ENCODE measurements around the gene NCOA7. TPM values are rescaled to one million over a fixed set of nuclear protein-coding genes. Genes with fewer than 3 reads are reported as not detected.
A peak's percentile ranks its signal among the peaks of the same experiment; 100 is the strongest.

NCOA7 gene
- total and polyA plus RNA-seq, 9 of the 15 experiments (the other 6 are each of a cell fraction or from before 2014, with no cell fraction given): 5.8 to 14.6 (median 9.3) TPM

- H2AFZ ChIP-seq (ENCODE audit: low read depth, low read length): no peak overlapping the region
- H3K4me1 ChIP-seq (replicated peaks in 1 of 2; ENCODE audit: control insufficient read depth in 2 of 2, insufficient read depth in 2 of 2, low read length in 2 of 2): peaks cover 3 to 24% of the 10 kb centered on the region in 2 experiments; a peak in 3 of 5 replicates
- no peaks in the 10 kb centered on the region for H4K20me1 ChIP-seq (replicated peaks; ENCODE audit: control insufficient read depth, insufficient read depth, low read length)
- peaks cover 18% of the 10 kb centered on the region for H3K36me3 ChIP-seq (ENCODE audit: control insufficient read depth, insufficient read depth, low read length)
- in situ Hi-C loops (cut with MboI): no loop called here
- H3K27me3 ChIP-seq (ENCODE audit: control insufficient read depth in 2 of 2, insufficient read depth in 2 of 2, low read length in 2 of 2): no peaks in the 10 kb centered on the region
- H3K79me2 ChIP-seq (ENCODE audit: control insufficient read depth, insufficient read depth, low read length): peaks cover 7% of the 10 kb centered on the region; the same call in 1 of the 3 replicates
- intact Hi-C loops (cut with micrococcal nuclease): no loop called here
- no peaks in the 10 kb centered on the region for H3K9me3 ChIP-seq (replicated peaks; ENCODE audit: control insufficient read depth, insufficient read depth, low read depth, low read length)
- no peak for TF ChIP-seq ARNT (IDR thresholded peaks at IDR 0.05)
- no peak for TF ChIP-seq MYC (IDR thresholded peaks at IDR 0.05; ENCODE audit: low read depth, low read length)
- TF ChIP-seq MYC (CRISPR knock-in tag; IDR thresholded peaks at IDR 0.05; ENCODE audit: borderline replicate concordance, low read depth): no peak
- TF ChIP-seq ZNF318 (IDR thresholded peaks at IDR 0.05; ENCODE audit: borderline replicate concordance in 1 of 2, low read depth in 1 of 2): no peak
- no peak for TF ChIP-seq ARID3B (CRISPR knock-in tag; IDR thresholded peaks at IDR 0.05; ENCODE audit: borderline replicate concordance)
- TF ChIP-seq, protein P1, sequence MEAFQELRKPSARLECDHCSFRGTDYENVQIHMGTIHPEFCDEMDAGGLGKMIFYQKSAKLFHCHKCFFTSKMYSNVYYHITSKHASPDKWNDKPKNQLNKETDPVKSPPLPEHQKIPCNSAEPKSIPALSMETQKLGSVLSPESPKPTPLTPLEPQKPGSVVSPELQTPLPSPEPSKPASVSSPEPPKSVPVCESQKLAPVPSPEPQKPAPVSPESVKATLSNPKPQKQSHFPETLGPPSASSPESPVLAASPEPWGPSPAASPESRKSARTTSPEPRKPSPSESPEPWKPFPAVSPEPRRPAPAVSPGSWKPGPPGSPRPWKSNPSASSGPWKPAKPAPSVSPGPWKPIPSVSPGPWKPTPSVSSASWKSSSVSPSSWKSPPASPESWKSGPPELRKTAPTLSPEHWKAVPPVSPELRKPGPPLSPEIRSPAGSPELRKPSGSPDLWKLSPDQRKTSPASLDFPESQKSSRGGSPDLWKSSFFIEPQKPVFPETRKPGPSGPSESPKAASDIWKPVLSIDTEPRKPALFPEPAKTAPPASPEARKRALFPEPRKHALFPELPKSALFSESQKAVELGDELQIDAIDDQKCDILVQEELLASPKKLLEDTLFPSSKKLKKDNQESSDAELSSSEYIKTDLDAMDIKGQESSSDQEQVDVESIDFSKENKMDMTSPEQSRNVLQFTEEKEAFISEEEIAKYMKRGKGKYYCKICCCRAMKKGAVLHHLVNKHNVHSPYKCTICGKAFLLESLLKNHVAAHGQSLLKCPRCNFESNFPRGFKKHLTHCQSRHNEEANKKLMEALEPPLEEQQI (IDR thresholded peaks at IDR 0.05): no peak
- TF ChIP-seq ZSCAN32 (CRISPR knock-in tag; IDR thresholded peaks at IDR 0.05): no peak
- CTCF ChIA-PET (ENCODE audit: low intra/inter-chr PET ratio): no interaction called here
- no peak overlapping the region for H3K4me2 ChIP-seq (ENCODE audit: insufficient read depth, low read length)
- H3K9me1 ChIP-seq (ENCODE audit: control insufficient read depth, insufficient read depth, low read length): no peaks in the 10 kb centered on the region
- WGBS (ENCODE audit: insufficient coverage, low coverage, missing lambda C conversion rate): 30% methylated on average over 2 of the region's 2 CpGs
- FAIRE-seq (peak; percentile 32), DNase-seq (ENCODE audit: extremely low read depth in 1 of 4, low spot score in 3 of 4) (no peak), ATAC-seq (no peak)
- no TSS peak for BruUV-seq (replicated peaks)
- H3K27ac ChIP-seq (ENCODE audit: extremely low read depth, low read depth, low read length): no peak overlapping the region
- no peak overlapping the region for H3K4me3 ChIP-seq
- POLR2A ChIA-PET: interaction anchor here (1.0 to 1.4 kb wide), 2 partner anchors 21 to 28 kb away, joined by 3 to 6 read pairs; partner anchors contain the start of gene NCOA7
- H3K9ac ChIP-seq (ENCODE audit: insufficient read depth in 1 of 2, low read depth in 2 of 2, low read length in 2 of 2): no peak overlapping the region
Observed at GRCh38 chr6:125818225-125818657, 27.5 kb downstream of the NCOA7 start.
